ENCODE data around the gene CRLF2. TPM values are rescaled to one million over a fixed set of nuclear protein-coding genes. Genes with fewer than 3 reads are reported as not detected.
"Not testable (repeated sequence)": the region's sequence is repeated elsewhere in the genome, so short reads cannot be mapped to it uniquely, and the experiment has no call there.

The CRLF2 gene
- total RNA-seq, 1 experiment from 2014 or later = 2.3 TPM

DNA sequence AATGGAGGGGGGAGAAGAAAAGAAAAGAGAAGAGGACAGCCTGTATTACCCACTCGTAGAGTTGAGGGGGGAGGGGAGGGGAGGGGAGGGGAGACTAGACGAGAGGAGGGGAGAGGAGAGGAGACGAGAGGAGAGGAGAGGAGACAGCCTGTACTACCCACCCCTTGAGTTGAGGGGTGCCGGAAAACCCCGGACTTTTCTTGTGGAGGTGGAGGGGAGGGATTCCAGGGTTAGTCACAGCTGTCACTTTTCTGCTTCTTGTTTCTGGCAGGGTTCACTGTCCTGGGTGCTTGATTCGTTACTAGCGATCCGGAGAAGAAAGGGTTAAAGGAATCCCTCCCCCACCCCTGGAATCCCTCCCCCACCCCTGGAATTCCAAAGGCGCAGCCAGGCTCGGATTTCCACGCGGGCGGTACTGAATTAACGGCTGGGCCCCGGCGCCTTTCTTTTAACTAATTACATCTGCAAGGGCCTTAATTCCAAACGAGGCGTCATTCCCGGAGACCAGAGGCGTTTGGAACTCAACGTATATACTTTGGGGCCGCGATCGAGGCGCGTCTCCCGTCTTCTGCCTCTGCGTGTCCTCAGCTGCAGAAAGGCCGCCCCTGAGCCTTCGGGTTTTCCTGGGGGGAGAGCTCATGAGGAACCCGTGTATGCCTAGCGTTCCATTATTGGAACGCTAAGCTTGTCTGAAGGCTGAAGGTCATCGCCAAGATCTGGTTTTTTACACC lies 36.0 kb upstream of the CRLF2 start:
- CTCF ChIA-PET = no interaction called here
- H3K9me3 Mint-ChIP-seq (ENCODE audit: low read depth, unreplicated experiment) = no peaks in the 10 kb centered on the region
- TF ChIP-seq, protein P1, sequence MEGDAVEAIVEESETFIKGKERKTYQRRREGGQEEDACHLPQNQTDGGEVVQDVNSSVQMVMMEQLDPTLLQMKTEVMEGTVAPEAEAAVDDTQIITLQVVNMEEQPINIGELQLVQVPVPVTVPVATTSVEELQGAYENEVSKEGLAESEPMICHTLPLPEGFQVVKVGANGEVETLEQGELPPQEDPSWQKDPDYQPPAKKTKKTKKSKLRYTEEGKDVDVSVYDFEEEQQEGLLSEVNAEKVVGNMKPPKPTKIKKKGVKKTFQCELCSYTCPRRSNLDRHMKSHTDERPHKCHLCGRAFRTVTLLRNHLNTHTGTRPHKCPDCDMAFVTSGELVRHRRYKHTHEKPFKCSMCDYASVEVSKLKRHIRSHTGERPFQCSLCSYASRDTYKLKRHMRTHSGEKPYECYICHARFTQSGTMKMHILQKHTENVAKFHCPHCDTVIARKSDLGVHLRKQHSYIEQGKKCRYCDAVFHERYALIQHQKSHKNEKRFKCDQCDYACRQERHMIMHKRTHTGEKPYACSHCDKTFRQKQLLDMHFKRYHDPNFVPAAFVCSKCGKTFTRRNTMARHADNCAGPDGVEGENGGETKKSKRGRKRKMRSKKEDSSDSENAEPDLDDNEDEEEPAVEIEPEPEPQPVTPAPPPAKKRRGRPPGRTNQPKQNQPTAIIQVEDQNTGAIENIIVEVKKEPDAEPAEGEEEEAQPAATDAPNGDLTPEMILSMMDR (IDR thresholded peaks at IDR 0.05; ENCODE audit: unreplicated experiment) = no peak
- intact Hi-C loops (cut with micrococcal nuclease; ENCODE audit: unreplicated experiment) = no loop called here
- DNase-seq = no peak
- peaks cover 8% of the 10 kb centered on the region for H3K4me1 Mint-ChIP-seq (ENCODE audit: low read depth, unreplicated experiment)
- H3K27me3 Mint-ChIP-seq (ENCODE audit: unreplicated experiment) = no peaks in the 10 kb centered on the region
- BruUV-seq (replicated peaks) = no TSS peak
- no peak overlapping the region for H3K4me3 Mint-ChIP-seq (ENCODE audit: low read depth, unreplicated experiment)
- peaks cover 10% of the 10 kb centered on the region for H3K36me3 Mint-ChIP-seq (ENCODE audit: insufficient read depth, unreplicated experiment)
- no peak overlapping the region for H3K27ac Mint-ChIP-seq (ENCODE audit: unreplicated experiment)

DNA sequence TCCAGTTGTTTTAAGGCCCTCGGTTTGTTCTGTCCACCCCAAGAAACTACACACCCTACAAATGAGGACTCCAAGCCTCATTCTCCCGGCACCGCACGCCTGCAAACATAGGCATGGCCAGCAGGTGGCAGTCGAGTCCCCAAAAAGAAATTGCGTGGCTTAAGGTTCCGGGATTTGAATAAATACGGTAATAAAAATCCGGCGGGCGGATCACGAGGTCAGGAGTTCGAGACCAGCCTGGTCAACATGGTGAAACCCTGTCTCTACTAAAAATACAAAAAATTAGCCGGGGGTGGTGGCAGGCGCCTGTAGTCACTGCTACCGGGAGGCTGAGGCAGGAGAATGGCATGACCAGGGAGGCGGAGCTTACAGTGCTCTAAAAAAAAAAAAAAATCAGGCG lies 34.4 kb upstream of the CRLF2 start:
- H3K27ac Mint-ChIP-seq (ENCODE audit: unreplicated experiment) = no peak overlapping the region
- peaks cover 8% of the 10 kb centered on the region for H3K4me1 Mint-ChIP-seq (ENCODE audit: low read depth, unreplicated experiment)
- no peak overlapping the region for H3K4me3 Mint-ChIP-seq (ENCODE audit: low read depth, unreplicated experiment)
- H3K36me3 Mint-ChIP-seq (ENCODE audit: insufficient read depth, unreplicated experiment) = peaks cover 10% of the 10 kb centered on the region
- no TSS peak for BruUV-seq (replicated peaks)
- peak; percentile 69 for DNase-seq
- H3K9me3 Mint-ChIP-seq (ENCODE audit: low read depth, unreplicated experiment) = no peaks in the 10 kb centered on the region
- TF ChIP-seq, protein P1 (IDR thresholded peaks at IDR 0.05; ENCODE audit: unreplicated experiment) = peak; percentile 62
- CTCF ChIA-PET = no interaction called here
- no peaks in the 10 kb centered on the region for H3K27me3 Mint-ChIP-seq (ENCODE audit: unreplicated experiment)
- intact Hi-C loops (cut with micrococcal nuclease; ENCODE audit: unreplicated experiment) = no loop called here

- H3K36me3 Mint-ChIP-seq (ENCODE audit: insufficient read depth, unreplicated experiment) = peaks cover 10% of the 10 kb centered on the region
- CTCF ChIA-PET = no interaction called here
- intact Hi-C loops (cut with micrococcal nuclease; ENCODE audit: unreplicated experiment) = loop anchor here (5.0 kb wide), 1 partner anchor 37 kb away; no protein-coding TSS in a partner anchor
- BruUV-seq (replicated peaks) = no TSS peak
- no peak overlapping the region for H3K4me3 Mint-ChIP-seq (ENCODE audit: low read depth, unreplicated experiment)
- no peak overlapping the region for H3K27ac Mint-ChIP-seq (ENCODE audit: unreplicated experiment)
- TF ChIP-seq, protein P1 (IDR thresholded peaks at IDR 0.05; ENCODE audit: unreplicated experiment) = no peak
- H3K27me3 Mint-ChIP-seq (ENCODE audit: unreplicated experiment) = no peaks in the 10 kb centered on the region
- peaks cover 8% of the 10 kb centered on the region for H3K4me1 Mint-ChIP-seq (ENCODE audit: low read depth, unreplicated experiment)
- peak; percentile 20 for DNase-seq
- H3K9me3 Mint-ChIP-seq (ENCODE audit: low read depth, unreplicated experiment) = no peaks in the 10 kb centered on the region
Observed at GRCh38 chrX:1244164-1245076, 32.0 kb upstream of the CRLF2 start.

DNA sequence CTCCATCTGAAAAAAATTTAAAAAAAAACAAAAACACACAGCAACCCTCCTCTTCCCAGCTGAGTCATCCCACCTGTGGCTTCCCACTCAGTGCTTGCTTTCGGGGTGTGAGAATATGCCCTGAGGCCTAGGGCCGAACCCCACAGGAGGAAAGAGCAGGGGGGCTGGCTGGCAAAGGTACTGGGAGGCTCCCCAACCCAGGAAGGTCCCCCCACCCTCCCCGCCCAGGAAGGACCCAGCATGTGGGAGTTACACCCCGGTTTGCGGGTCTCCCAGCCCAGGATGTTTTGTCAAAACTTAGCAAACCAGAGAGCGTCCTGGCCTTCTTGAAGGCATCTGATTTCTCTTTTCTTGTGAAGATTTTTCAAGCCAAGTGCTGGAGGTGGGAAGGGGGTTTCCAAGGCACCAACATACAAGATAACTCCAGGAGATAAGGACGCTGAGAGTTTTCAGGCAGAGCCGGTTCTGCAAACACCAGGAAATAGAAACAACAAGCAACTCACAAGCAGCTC lies 30.5 kb upstream of the CRLF2 start:
- H3K36me3 Mint-ChIP-seq (ENCODE audit: insufficient read depth, unreplicated experiment) = peaks cover 10% of the 10 kb centered on the region
- CTCF ChIA-PET = no interaction called here
- H3K27ac Mint-ChIP-seq (ENCODE audit: unreplicated experiment) = peak overlapping the region; percentile 50
- no peaks in the 10 kb centered on the region for H3K27me3 Mint-ChIP-seq (ENCODE audit: unreplicated experiment)
- no TSS peak for BruUV-seq (replicated peaks)
- peak; percentile 53 for DNase-seq
- intact Hi-C loops (cut with micrococcal nuclease; ENCODE audit: unreplicated experiment) = loop anchor here (5.0 kb wide), 1 partner anchor 36 kb away; no protein-coding TSS in a partner anchor
- TF ChIP-seq, protein P1 (IDR thresholded peaks at IDR 0.05; ENCODE audit: unreplicated experiment) = no peak
- no peak overlapping the region for H3K4me3 Mint-ChIP-seq (ENCODE audit: low read depth, unreplicated experiment)
- no peaks in the 10 kb centered on the region for H3K9me3 Mint-ChIP-seq (ENCODE audit: low read depth, unreplicated experiment)
- peaks cover 8% of the 10 kb centered on the region for H3K4me1 Mint-ChIP-seq (ENCODE audit: low read depth, unreplicated experiment)

- H3K27ac Mint-ChIP-seq (ENCODE audit: unreplicated experiment); CTCF ChIA-PET; H3K4me3 Mint-ChIP-seq (ENCODE audit: low read depth, unreplicated experiment); H3K9me3 Mint-ChIP-seq (ENCODE audit: low read depth, unreplicated experiment); H3K27me3 Mint-ChIP-seq (ENCODE audit: unreplicated experiment); H3K4me1 Mint-ChIP-seq (ENCODE audit: low read depth, unreplicated experiment); BruUV-seq (replicated peaks); H3K36me3 Mint-ChIP-seq (ENCODE audit: insufficient read depth, unreplicated experiment); DNase-seq: not testable (repeated sequence)
- intact Hi-C loops (cut with micrococcal nuclease; ENCODE audit: unreplicated experiment) = loop anchor here (5.0 kb wide), 1 partner anchor 33 kb away; no protein-coding TSS in a partner anchor
Observed at GRCh38 chrX:1240551-1240950, 28.1 kb upstream of the CRLF2 start.

All from Calu3 (cell line).